Lung (tissue), 12 donors: ENCODE results near the gene IMP3. TPM values are rescaled to one million over a fixed set of nuclear protein-coding genes. Genes with fewer than 3 reads are reported as not detected.

Experiments
- ATAC-seq: fragments of 200-7000 bp; cut with Tn5 transposase; one replicate; pipeline ENCODE4 v1.9.1; 2020; ENCODE audit warnings: moderate number of reproducible peaks; ENCODE audit not compliant: insufficient read depth, low FRiP score
- DNase-seq, 3 donors: peaks; one replicate each; pipeline ENCODE4 v3.0.0-alpha.2; 2013 to 2017
- H3K27ac ChIP-seq, 2 donors: one replicate each; pipeline ENCODE4 v1.5.1; 2013; ENCODE audit warnings: mild to moderate bottlenecking in 2 of 2, moderate library complexity in 2 of 2, control low read depth in 1 of 2, inconsistent platforms in 1 of 2, low read depth in 1 of 2, low read length in 1 of 2
- H3K27me3 ChIP-seq, 3 donors: one replicate each; pipeline ENCODE4 v1.5.1; 2013; ENCODE audit warnings: low read length in 2 of 3; ENCODE audit not compliant: control insufficient read depth in 3 of 3, insufficient read depth in 3 of 3
- H3K36me3 ChIP-seq, 4 donors: one replicate each; pipeline ENCODE4 v1.5.1; 2013; ENCODE audit warnings: low read length in 4 of 4, mild to moderate bottlenecking in 1 of 4, moderate library complexity in 1 of 4; ENCODE audit not compliant: control insufficient read depth in 4 of 4, insufficient read depth in 4 of 4
- H3K4me1 ChIP-seq, 5 donors: one replicate each; pipeline ENCODE4 v1.5.1; 2013; ENCODE audit warnings: low read length in 5 of 5, mild to moderate bottlenecking in 2 of 5, moderate library complexity in 1 of 5; ENCODE audit not compliant: control insufficient read depth in 5 of 5, insufficient read depth in 5 of 5
- H3K4me3 ChIP-seq: one replicate; pipeline ENCODE4 v1.5.1; 2013; ENCODE audit warnings: mild to moderate bottlenecking, control low read depth, moderate library complexity
- H3K9ac ChIP-seq, 2 donors: one replicate each; pipeline ENCODE4 v1.5.1; 2013; ENCODE audit warnings: low read length in 2 of 2, control low read depth in 1 of 2; ENCODE audit not compliant: insufficient read depth in 1 of 2
- H3K9me3 ChIP-seq, 4 donors: one replicate each; pipeline ENCODE4 v1.5.1; 2013; ENCODE audit warnings: low read length in 3 of 4, mild to moderate bottlenecking in 1 of 4, moderate library complexity in 1 of 4; ENCODE audit not compliant: control insufficient read depth in 4 of 4, insufficient read depth in 3 of 4
- CTCF ChIP-seq: IDR thresholded peaks from 2 replicates; pipeline ENCODE4 v1.5.1; 2012; ENCODE audit warnings: mild to moderate bottlenecking; ENCODE audit errors: control extremely low read depth, extremely low read depth
- WGBS, 2 donors: extraction: QIAGEN DNeasy Blood & Tissue Kit; methylation state at CpG; one replicate each; pipeline ENCODE4 v1.1.7; 2013; 5-methylcytosine and 5-hydroxymethylcytosine counted together
- polyA plus RNA-seq, 2 donors: library from polyadenylated mRNA; stranded (reverse); fragments of 200-250 nt; gene quantifications; one replicate each; pipeline ENCODE4 v1.2.1, GENCODE V29; 2013
- total RNA-seq, 2 donors: library from RNA; depleted of rRNA in 1 of 2; stranded (reverse); fragments of >200 nt in 1 of 2; gene quantifications; one replicate each; pipeline ENCODE4 v1.2.1, GENCODE V29; 2014 to 2021
- donor health status: control.
- donor health status: control.
- donor health status: Bipolar disorder and iron deficiency.
- donor health status: healthy.
- donor health status: DM: yes; HTN: yes; CAD: no.

IMP3 gene
- total and polyA plus RNA-seq, 4 donors: 34.2 to 78.4 (median 70.1) TPM

GRCh38 chr15:75598361-75598760, 41.7 kb downstream of the IMP3 start:
- WGBS, 2 donors: 93% methylated on average over 4 of the region's 4 CpGs
- Histone ChIP-seq H3K4me1 (peaks cover 0 to 6% (median 0%) of the 10 kb centered on the region in 5 donors), H3K9me3 (peaks cover 0 to 2% (median 0%) of the 10 kb centered on the region in 4 donors), H3K9ac (no peak overlapping the region), H3K36me3 (peaks cover 25 to 39% (median 29%) of the 10 kb centered on the region in 4 donors), H3K27ac (no peak overlapping the region), H3K27me3 (no peaks in the 10 kb centered on the region), H3K4me3 (no peak overlapping the region)
- DNase-seq (no peak), ATAC-seq (no peak)
- TF ChIP-seq CTCF: no peak

GRCh38 chr15:75597667-75598341, 42.2 kb downstream of the IMP3 start:
- DNase-seq: no peak
- TF ChIP-seq CTCF: peak; percentile 23
- Histone ChIP-seq H3K36me3 (peaks cover 25 to 39% (median 29%) of the 10 kb centered on the region in 4 donors), H3K27ac (no peak overlapping the region), H3K4me1 (peaks cover 0 to 6% (median 0%) of the 10 kb centered on the region in 5 donors), H3K9me3 (peaks cover 0 to 2% (median 0%) of the 10 kb centered on the region in 4 donors), H3K27me3 (no peaks in the 10 kb centered on the region), H3K9ac (no peak overlapping the region), H3K4me3 (no peak overlapping the region)
- ATAC-seq: no peak
- WGBS, 2 donors: 65 to 68% methylated on average over 3 of the region's 3 CpGs

GRCh38 chr15:75596703-75597345, 43.2 kb downstream of the IMP3 start:
- WGBS, 2 donors: 91 to 97% methylated on average over 3 of the region's 3 CpGs
- H3K9ac ChIP-seq: no peak overlapping the region
- peaks cover 22 to 39% (median 29%) of the 10 kb centered on the region in 4 donors for H3K36me3 ChIP-seq

More at GRCh38 chr15:75596703-75597345, 43.2 kb downstream of the IMP3 start:
- peaks cover 0 to 6% (median 0%) of the 10 kb centered on the region in 5 donors for H3K4me1 ChIP-seq
- H3K4me3 ChIP-seq: no peak overlapping the region
- no peak for TF ChIP-seq CTCF
- DNase-seq (no peak), ATAC-seq (no peak)
- no peak overlapping the region for H3K27ac ChIP-seq
- H3K9me3 ChIP-seq: peaks cover 0 to 2% (median 0%) of the 10 kb centered on the region in 4 donors
- no peaks in the 10 kb centered on the region for H3K27me3 ChIP-seq
